GM19238 (cell line): Measurements from ENCODE around the gene HUWE1.

Source experiments
- DNase-seq: peaks from one replicate; pipeline ENCODE4 v3.0.0; 2011; ENCODE audit warnings: low spot score; ENCODE audit not compliant: insufficient read length

The HUWE1 gene

DNA sequence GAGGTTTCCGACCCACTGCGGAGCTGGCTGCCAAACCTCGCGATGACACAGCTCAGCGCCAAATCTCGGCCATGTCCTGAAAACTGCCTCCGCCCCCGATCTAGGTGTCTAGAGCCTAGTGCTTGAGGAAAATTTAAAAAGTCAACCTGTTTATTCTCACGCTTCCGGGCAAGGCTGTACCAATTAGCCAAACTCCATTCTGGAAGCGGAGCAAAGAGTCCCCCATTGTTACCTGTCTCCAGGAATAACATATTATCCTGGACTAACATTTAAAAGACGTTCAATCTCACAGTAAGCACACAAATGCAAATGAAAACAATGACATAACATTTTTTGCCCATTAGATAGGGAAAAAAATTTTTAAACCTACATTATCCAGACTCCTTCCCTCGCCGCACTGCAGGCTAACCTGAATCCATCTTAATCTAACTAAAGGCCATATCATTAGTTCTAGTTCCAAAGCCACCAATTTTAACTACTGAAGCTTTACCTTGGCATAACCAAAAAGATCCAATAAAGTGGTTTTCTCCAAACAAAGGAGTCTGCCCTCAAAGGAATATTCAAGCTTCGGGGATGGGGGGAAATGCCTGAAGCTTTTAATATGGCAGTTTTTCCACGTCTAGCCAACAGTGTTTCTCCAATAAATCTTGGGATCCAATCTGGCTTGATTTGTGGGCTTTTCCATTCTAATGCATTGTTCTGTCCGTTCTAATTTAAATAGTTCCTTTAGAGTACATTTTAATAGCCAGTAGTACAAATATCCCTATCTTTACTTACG is 1.9 kb downstream of the HUWE1 start:
- DNase-seq: no peak

- DNase-seq: peak; percentile 42
These were observed 2.7 kb downstream of the HUWE1 start for GRCh38 chrX:53683556-53684414.

GRCh38 chrX:53682885-53683555 is 3.5 kb downstream of the HUWE1 start:
- no peak for DNase-seq

- DNase-seq: no peak
These were observed 4.9 kb downstream of the HUWE1 start for GRCh38 chrX:53681661-53682060.

- DNase-seq: no peak
These were observed 7.9 kb downstream of the HUWE1 start for GRCh38 chrX:53678667-53679066.

- no peak for DNase-seq
These were observed 9.2 kb downstream of the HUWE1 start for GRCh38 chrX:53677286-53677685.

DNA sequence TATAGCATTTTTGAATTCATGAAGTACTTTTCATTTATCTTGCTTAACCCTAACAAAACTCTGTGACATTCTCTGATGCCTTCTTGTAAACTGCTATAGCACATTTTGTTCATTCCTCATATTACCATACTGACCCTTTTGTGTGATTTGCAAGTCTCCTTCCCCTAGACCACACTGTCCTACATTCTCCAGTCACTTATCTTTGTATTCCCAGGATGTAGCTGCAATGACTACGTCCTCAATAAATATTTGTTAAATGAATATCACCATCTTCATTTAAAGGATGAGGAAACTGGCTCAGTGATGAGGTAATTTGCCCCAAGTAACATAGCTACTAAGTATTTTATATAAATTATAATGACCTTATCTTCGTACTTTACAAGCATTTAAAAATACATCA is 11.9 kb downstream of the HUWE1 start:
- no peak for DNase-seq

DNA sequence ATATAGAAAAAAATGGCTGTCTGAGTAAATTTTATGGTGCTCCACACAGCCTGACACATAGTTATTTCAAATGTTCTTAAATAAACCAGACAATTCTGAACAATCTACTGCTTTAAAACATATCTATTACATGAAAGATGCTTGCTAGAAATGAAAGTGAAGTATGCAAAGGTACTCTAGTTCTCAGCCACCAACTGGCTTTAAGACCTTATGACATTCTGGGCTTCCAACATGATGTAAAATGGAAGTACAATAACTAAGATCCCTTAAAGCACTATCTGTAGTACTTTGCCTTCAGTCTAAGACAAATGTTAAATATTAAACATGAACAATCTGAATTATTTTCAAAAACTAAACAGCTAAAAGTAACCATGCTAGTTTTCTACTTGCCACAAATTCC is 17.3 kb downstream of the HUWE1 start:
- no peak for DNase-seq

DNA sequence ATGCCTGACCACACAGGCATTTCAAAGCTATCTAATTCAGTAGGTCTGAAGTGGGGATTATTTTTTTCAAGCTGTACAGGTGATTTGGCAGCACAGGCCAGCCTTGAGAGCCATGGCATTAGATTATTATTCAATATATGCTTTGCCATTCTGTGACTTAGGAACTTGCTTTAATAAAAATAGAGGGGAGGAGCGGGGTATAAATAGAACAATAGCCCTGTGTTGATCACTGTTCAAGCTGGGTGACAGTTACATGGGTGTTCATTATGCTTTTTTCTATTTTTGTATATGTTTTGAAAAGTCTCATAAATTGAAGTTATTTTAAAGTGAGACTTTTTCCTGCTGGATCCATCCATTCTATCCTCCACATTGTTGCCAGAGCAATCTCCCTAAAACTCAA is 20.3 kb downstream of the HUWE1 start:
- DNase-seq: no peak

- no peak for DNase-seq
These were observed 26.5 kb downstream of the HUWE1 start for GRCh38 chrX:53660004-53660403.

GRCh38 chrX:53659039-53659438 is 27.5 kb downstream of the HUWE1 start:
- no peak for DNase-seq

DNA sequence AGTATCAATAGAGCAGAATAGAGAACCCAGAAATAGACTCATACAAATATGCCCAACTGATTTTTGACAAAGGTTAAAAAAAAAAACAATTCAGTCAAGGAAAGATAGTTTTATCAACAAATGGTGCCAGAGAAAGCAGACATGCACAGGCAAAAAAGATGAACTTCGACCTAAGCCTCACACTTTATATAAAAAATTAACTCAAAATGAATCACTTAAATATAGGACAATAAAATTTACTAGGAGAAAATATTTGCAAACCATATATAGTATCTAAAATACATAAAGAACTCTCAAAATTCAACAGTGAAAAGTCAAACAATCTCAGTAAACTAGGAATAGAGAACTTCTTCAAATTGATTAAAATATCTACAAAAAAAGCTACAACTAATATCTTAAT is 29.7 kb downstream of the HUWE1 start:
- no peak for DNase-seq

DNA sequence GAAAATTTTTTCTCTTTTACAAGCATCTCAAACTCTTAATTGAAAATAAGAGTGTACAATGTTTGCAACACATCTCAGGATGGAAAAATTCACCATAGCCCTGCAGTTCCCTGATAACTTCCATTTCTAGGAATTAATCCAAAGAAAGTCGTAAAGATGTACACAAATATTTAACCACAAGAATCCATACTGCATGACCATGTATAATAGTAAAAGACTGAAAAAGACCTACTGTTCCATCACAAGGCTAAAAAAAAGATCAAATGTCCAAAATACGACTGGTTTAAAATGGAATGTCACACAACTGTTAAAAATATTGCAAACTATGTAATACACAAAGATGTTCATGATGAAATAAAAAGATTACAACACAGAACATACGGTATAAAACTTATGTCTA is 32.1 kb downstream of the HUWE1 start:
- no peak for DNase-seq

DNA sequence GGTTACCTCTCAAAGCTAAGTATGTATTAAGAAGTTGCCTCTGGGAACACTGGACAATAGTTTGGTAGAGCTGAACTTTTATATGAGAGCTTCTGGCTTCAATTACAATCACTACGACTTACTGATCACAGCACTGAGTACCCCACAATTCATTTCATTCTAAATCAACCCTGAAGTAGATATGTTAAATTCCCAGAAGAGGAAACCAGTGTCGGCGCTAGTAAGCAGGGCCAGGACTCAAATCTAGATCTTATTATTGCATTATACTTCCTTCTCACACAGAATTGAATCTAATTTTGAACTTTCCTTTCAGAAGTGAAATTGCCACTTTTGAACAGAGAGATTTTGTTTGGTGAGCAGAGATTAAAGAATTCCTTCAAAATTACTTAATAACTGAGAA is 41.8 kb downstream of the HUWE1 start:
- no peak for DNase-seq

DNA sequence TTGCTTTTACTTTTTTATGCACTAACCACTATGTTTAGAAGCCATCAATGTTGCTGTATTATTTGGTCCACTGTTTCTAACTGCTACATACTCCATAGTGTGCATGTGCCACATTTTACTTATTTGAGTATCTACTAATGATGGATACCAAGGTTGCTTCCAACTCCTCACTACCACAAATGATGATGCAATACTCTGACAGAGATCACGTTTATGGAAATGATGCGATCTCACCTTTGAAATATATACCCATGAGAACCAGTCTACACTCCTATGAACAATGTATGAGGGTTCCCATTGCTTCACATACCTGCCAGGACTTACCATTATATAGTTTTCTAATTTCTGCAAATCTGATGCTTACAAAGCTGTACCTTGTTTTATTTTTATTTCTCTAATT is 44.2 kb downstream of the HUWE1 start:
- DNase-seq: no peak

DNA sequence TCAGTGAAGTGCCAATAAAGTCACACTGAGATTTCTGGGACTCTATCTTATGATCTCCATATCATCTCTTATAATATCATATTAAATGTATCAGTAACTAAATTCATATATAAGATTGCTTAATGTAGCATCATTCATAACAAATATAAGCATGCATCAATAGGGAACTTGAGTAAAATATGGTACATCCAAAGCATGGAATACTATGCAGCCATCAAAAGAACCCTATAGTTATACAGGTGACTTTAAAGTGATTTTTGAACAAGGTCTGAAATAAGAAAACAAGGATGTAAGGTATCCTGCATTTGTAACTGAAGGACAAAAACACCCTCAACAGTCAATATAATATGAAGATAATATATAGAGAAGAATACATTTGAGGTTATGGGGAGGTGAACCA is 47.3 kb downstream of the HUWE1 start:
- DNase-seq: no peak

DNA sequence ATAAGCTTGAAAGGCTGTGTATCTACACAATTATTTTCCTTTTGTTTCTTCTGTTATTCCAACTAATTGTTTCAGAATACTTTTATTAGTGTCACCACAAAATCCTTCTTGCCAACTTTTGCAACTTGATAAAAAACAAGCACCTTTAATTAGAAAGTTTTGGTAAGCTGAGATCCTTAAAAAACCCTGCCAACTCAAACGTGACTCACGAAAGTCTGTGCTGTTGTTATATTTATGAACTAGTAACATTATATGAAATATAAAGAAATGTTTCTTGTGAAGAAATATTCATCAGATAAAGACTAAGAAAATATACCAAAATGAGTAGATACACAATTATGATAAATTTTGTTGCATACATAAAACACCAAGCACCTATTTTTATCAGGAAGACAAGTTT is 49.0 kb downstream of the HUWE1 start:
- DNase-seq: no peak

DNA sequence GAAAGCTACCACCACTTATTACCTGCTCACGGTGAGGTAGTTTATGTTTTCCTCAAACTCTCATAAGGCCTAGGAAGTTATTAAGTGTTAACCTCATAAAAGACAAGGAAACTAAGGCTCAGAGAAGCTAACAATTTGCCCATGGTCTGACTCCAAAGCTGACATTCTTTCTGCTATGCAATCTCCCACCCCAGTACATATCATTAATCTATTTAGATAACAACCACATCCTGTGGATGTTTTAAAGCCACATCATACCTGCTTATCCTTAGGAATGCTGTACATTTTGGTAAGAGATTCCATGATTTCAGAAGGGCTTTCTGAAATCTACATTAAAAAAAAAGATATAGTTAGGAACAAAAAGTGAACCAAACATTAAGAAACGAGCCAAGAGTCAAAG is 55.4 kb downstream of the HUWE1 start:
- DNase-seq: no peak

DNA sequence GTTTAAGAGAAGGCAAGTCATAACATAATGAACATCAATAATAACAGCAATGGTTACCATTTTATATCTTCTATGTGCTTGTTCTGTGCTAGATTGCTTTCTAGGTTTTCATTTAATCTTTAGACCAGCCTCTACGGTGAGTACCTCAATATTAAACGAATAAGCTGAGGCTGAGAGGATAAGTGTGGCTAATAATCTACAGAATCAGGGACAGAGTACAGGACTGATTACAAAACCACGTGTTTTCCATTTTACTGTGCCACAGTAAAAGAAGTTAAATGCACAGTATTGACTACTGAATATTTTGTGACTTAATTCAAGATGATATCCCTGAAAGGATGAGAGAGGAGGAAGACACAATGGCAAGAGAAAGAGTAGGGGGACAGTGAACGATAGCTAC is 56.3 kb downstream of the HUWE1 start:
- no peak for DNase-seq

GRCh38 chrX:53622431-53622830 is 64.1 kb downstream of the HUWE1 start:
- no peak for DNase-seq

DNA sequence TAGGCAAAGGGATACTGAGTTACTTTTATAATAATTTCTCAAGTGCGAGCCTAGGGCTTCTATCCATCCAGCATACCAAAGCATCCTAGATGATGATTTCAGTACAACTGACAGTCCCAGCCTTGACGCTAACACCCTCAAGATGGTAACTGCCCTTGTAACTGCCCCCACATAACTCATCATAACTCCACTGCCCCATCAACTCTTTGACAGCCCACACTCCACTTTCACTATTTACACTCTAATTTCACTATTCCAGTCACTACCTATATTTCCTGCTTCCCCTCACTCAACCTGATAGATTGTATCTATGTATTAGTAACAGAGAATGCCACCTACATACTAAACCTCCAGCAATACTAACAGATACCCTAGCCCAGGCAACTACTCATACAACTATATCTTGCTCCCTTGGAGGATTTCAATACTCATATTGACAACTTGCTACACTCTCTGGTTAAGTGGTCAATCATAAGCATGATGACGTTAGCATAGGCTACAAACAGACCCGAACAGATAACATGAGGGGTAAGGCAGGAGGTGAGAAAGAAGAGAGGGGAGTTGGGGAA is 65.0 kb downstream of the HUWE1 start:
- DNase-seq: no peak

- DNase-seq: no peak
These were observed 69.6 kb downstream of the HUWE1 start for GRCh38 chrX:53616946-53617345.
